GM12878 (cell line): ENCODE measurements around the gene VSIG10. TPM values are rescaled to one million over a fixed set of nuclear protein-coding genes. Genes with fewer than 3 reads are reported as not detected.

ENCODE experiments used
- ATAC-seq: fragments of 200-7000 bp; cut with Tn5 transposase; 3 replicates; pipeline ENCODE4 v1.9.1; 2020; ENCODE audit warnings: mild to moderate bottlenecking, moderate library complexity
- BruUV-seq: library from RNA; stranded (reverse); fragments of 400-500 nt; replicated peaks from 2 replicates; lab custom pipeline; 2021; lab: Mats Ljungman, UMichigan
- CTCF ChIA-PET: fragments of 300-600 bp; sonication (Branson Sonifier 250); formaldehyde crosslinking; extraction: SDS; loops from one replicate; lab custom pipeline; 2021; ENCODE audit warnings: inconsistent platforms; lab: Yijun Ruan, JAX
- POLR2A ChIA-PET: fragments of 350-600 bp; formaldehyde crosslinking; extraction: SDS; loops from one replicate; lab custom pipeline; 2021; ENCODE audit warnings: inconsistent platforms; lab: Charles Lee
- RAD21 ChIA-PET: fragments of 300-600 bp; sonication (Branson Sonifier 250); formaldehyde crosslinking; loops from one replicate; lab custom pipeline; 2023; ENCODE audit warnings: antibody characterized with exemption; ENCODE audit not compliant: unreplicated experiment; lab: Charles Lee
- SMC1A ChIA-PET: fragments of 300-600 bp; sonication (Branson Sonifier 250); formaldehyde crosslinking; loops from one replicate; lab custom pipeline; 2023; ENCODE audit not compliant: unreplicated experiment, uncharacterized antibody; lab: Charles Lee
- DNase-seq: peaks from one replicate; pipeline ENCODE4 v3.0.0-alpha.2; 2011; ENCODE audit warnings: low read depth, low spot score
- FAIRE-seq: peaks from 3 replicates; lab custom pipeline; 2011; peaks lifted over from hg19 to GRCh38; lab: Jason Lieb, UNC
- H2AFZ ChIP-seq: 2 replicates; pipeline ENCODE4 v1.6.0; 2011; ENCODE audit warnings: low read depth, low read length, control low read depth; ENCODE audit not compliant: control insufficient read depth
- H3K27ac ChIP-seq: 2 replicates; pipeline ENCODE4 v1.5.1; 2011; ENCODE audit warnings: control low read depth; ENCODE audit not compliant: control insufficient read depth, insufficient read depth
- H3K27me3 ChIP-seq, 2 experiments: replicated peaks in 1 of 2; 2 replicates each; pipeline versions ENCODE4 v1.6.0 to v1.6.1; 2011; ENCODE audit warnings: low read length in 1 of 2; ENCODE audit not compliant: control insufficient read depth in 2 of 2, insufficient read depth in 2 of 2
- H3K36me3 ChIP-seq, 2 experiments: 2 replicates each; pipeline ENCODE4 v1.5.1; 2011; ENCODE audit warnings: low read length in 1 of 2; ENCODE audit not compliant: control insufficient read depth in 2 of 2, insufficient read depth in 2 of 2
- H3K4me1 ChIP-seq: 2 replicates; pipeline ENCODE4 v1.6.1; 2011; ENCODE audit warnings: mild to moderate bottlenecking, low read length, moderate library complexity, mixed read lengths; ENCODE audit not compliant: control insufficient read depth, insufficient read depth
- H3K4me2 ChIP-seq: 2 replicates; pipeline ENCODE4 v1.6.0; 2011; ENCODE audit warnings: control low read depth; ENCODE audit not compliant: control insufficient read depth, insufficient read depth
- H3K4me3 ChIP-seq: fragments of 200-600 bp; sonication (generic); 2 replicates; pipeline ENCODE4 v1.5.1; 2016
- H3K79me2 ChIP-seq: 2 replicates; pipeline ENCODE4 v1.6.0; 2011; ENCODE audit warnings: low read length; ENCODE audit not compliant: control insufficient read depth, insufficient read depth
- H3K9ac ChIP-seq: 2 replicates; pipeline ENCODE4 v1.8.0; 2011; ENCODE audit warnings: low read length, control low read depth, mixed read lengths; ENCODE audit not compliant: control insufficient read depth, insufficient read depth
- H3K9me3 ChIP-seq: replicated peaks from 3 replicates; pipeline ENCODE4 v1.5.1; 2011; ENCODE audit warnings: mild to moderate bottlenecking, low read length; ENCODE audit not compliant: control insufficient read depth, insufficient read depth
- H4K20me1 ChIP-seq: 2 replicates; pipeline ENCODE4 v1.6.0; 2011; ENCODE audit not compliant: control insufficient read depth, insufficient read depth
- MEF2A ChIP-seq: IDR thresholded peaks from 2 replicates; pipeline ENCODE4 v1.6.1; 2011; ENCODE audit warnings: low read depth, mild to moderate bottlenecking, low read length, moderate library complexity; ENCODE audit not compliant: insufficient read depth
- MTA2 ChIP-seq: fragments of 450-650 bp; IDR thresholded peaks from 2 replicates; pipeline ENCODE4 v1.6.1; 2016; ENCODE audit warnings: low read depth, mild to moderate bottlenecking, moderate library complexity
- NFYB ChIP-seq: IDR thresholded peaks from 2 replicates; pipeline ENCODE4 v1.6.1; 2011; ENCODE audit warnings: low read depth, mild to moderate bottlenecking, low read length, improper control_type of control experiment, moderate library complexity; ENCODE audit not compliant: insufficient read depth
- ZBTB4 ChIP-seq: fragments of 450-650 bp; formaldehyde crosslinking; IDR thresholded peaks from 2 replicates; pipeline ENCODE4 v1.4.0; 2022; ENCODE audit warnings: mild to moderate bottlenecking, moderate library complexity
- WGBS: methylation state at CpG from one replicate; pipeline ENCODE4 v1.1.6; 2016; ENCODE audit warnings: low lambda C conversion rate; ENCODE audit not compliant: insufficient replicate concordance, insufficient coverage; ENCODE audit errors: missing lambda C conversion rate; 5-methylcytosine and 5-hydroxymethylcytosine counted together
- in situ Hi-C: fragments of 300-500 bp; cut with MboI; formaldehyde crosslinking; loops from 9 replicates; pipeline ENCODE4 v1.14.3; 2018; ENCODE audit warnings: mixed read lengths
- intact Hi-C: fragments of 100-400 bp; cut with micrococcal nuclease; formaldehyde crosslinking; loops from one replicate; pipeline ENCODE4 v1.14.2; 2022; ENCODE audit not compliant: unreplicated experiment
- polyA plus RNA-seq, 11 experiments: library from polyadenylated mRNA; depleted of rRNA in 4 of 11; unstranded in 6 of 11; stranded (reverse) in 5 of 11; fragments of >200 nt; fragmentation: Nextera tagmentation in 4 of 11; fragmentation: Illumina TruSeq in 1 of 11; extraction: Ambion mirVana in 4 of 11; extraction: Trizol in 1 of 11; gene quantifications; 1 replicate in 1 of 11; 2 replicates in 10 of 11; pipeline versions ENCODE4 v1.2.1 to v1.2.3, GENCODE V29; 2011 to 2016; ENCODE audit warnings: inconsistent platforms in 2 of 11, missing spikeins in 2 of 11, low read depth in 1 of 11
- total RNA-seq, 4 experiments: library from RNA; depleted of rRNA in 3 of 4; stranded (reverse); fragments of >200 nt in 3 of 4; fragmentation: Illumina TruSeq in 1 of 4; extraction: Trizol in 1 of 4; gene quantifications; 2 replicates each; pipeline versions ENCODE4 v1.2.1 to v1.2.3, GENCODE V29; 2013 to 2021
- TF ChIP-seq, protein P1 (sequence below): fragments of 450-650 bp; formaldehyde crosslinking; IDR thresholded peaks from 2 replicates; pipeline ENCODE4 v1.5.0; 2022; ENCODE audit warnings: mild to moderate bottlenecking, missing genetic modification characterization

The VSIG10 gene
- total and polyA plus RNA-seq, 10 of the 15 experiments (the other 5 are each of a cell fraction or from before 2014, with no cell fraction given), result 3.4 to 10.2 (median 5.8) TPM

DNA sequence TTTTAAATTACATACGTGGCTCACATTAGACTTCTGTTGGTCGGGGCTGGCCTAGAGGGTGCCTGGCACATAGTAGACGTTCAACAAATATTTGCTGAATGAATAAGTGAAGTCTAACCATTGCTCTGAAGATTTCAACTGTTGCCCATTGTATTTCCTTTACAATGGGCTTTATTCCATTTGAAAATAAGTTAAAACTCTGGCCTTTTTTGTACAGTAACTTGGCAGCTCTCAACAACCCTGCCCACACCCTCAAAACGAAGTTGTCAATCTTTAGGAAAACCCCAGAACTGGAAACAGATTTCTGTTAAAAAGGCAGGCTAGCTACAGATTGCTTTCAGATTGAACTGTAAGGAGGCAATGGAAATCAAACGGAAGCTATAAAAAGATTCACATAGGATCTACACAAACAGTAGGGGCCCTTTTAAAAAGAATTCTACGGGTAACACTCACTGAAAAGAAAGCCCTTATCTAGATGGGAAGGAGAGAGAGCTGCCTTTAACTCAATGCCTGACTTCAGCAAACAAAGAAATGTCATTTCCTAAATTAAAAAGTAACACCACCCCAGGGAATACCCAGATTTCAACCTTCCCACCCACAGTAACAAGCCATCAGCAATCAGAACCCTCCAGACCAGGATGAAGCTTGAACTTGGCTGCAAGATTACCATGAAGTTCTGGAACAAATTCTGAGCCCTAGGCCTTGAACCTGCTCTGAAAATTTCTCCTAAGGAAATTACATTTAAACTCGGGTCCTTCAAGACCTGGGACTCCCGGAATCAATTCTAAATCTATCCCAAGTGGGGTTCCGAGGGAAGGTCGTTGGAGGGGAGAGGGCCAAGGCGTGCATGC, 44.2 kb downstream of the VSIG10 start:
- ChIA-PET RAD21 (interaction anchor here (1.0 to 1.4 kb wide), 6 partner anchors 11 to 184 kb away, joined by 3 to 4 read pairs (median 4); no protein-coding TSS in a partner anchor), CTCF (interaction anchor here (0.9 to 1.3 kb wide), 5 partner anchors 12 to 316 kb away, joined by 3 to 6 read pairs (median 4); partner anchors contain the start of gene SUDS3), SMC1A (interaction anchor here (0.6 to 4.6 kb wide), 6 partner anchors 11 to 315 kb away, joined by 3 to 28 read pairs (median 3); no protein-coding TSS in a partner anchor), POLR2A (interaction anchor here (0.6 to 1.1 kb wide), 2 partner anchors 76 to 1334 kb away, joined by 3 read pairs; partner anchors contain the start of gene PEBP1)
- DNase-seq, result no peak
- H3K4me3 ChIP-seq, result peak overlapping the region; percentile 90
- H3K4me2 ChIP-seq, result peak overlapping the region; percentile 36
- FAIRE-seq, result peak; percentile 13
- H4K20me1 ChIP-seq, result no peaks in the 10 kb centered on the region
- BruUV-seq, result no TSS peak
- no peaks in the 10 kb centered on the region for H3K27me3 ChIP-seq
- H3K9ac ChIP-seq, result peak overlapping the region; percentile 79
- no peaks in the 10 kb centered on the region for H3K36me3 ChIP-seq
- ATAC-seq, result no peak
- H3K4me1 ChIP-seq, result peaks cover 5% of the 10 kb centered on the region; the same call in 1 of the 2 replicates
- no peak for TF ChIP-seq MEF2A
- in situ Hi-C loops (loop anchor here (5.0 kb wide), 1 partner anchor 182 kb away; no protein-coding TSS in a partner anchor), intact Hi-C loops (loop anchor here (2.0 kb wide), 1 partner anchor 317 kb away; the partner anchor contains the start of gene SUDS3)
- WGBS, result 66% methylated on average over 11 of the region's 11 CpGs
- peak overlapping the region; percentile 66 for H3K27ac ChIP-seq
- peaks cover 34% of the 10 kb centered on the region for H3K79me2 ChIP-seq
- no peaks in the 10 kb centered on the region for H3K9me3 ChIP-seq
- no peak overlapping the region; the same call in 1 of the 2 replicates for H2AFZ ChIP-seq

- 99% methylated on average over 8 of the region's 8 CpGs for WGBS
- Histone ChIP-seq H2AFZ (no peak overlapping the region), H3K4me2 (peak overlapping the region; percentile 36; the same call in 1 of the 2 replicates), H3K27ac (no peak overlapping the region), H3K9me3 (no peaks in the 10 kb centered on the region), H3K4me3 (peak overlapping the region; percentile 90; the same call in 1 of the 2 replicates), H4K20me1 (no peaks in the 10 kb centered on the region), H3K4me1 (0 out of 2 replicates have a peak, but pooled peaks cover 2% of the 10 kb centered on the region), H3K9ac (no peak overlapping the region), H3K36me3 (no peaks in the 10 kb centered on the region), H3K27me3 (no peaks in the 10 kb centered on the region), H3K79me2 (peaks cover 34% of the 10 kb centered on the region)
- in situ Hi-C loops (loop anchor here (5.0 kb wide), 1 partner anchor 182 kb away; no protein-coding TSS in a partner anchor), intact Hi-C loops (no loop called here)
- POLR2A ChIA-PET, result interaction anchor here (0.6 to 1.1 kb wide), 2 partner anchors 77 to 1333 kb away, joined by 3 read pairs; partner anchors contain the start of gene PEBP1
- TF ChIP-seq MTA2 (no peak), NFYB (peak; percentile 58; the same call in 1 of the 2 replicates), ZBTB4 (CRISPR knock-in tag) (no peak)
- TF ChIP-seq, protein P1, sequence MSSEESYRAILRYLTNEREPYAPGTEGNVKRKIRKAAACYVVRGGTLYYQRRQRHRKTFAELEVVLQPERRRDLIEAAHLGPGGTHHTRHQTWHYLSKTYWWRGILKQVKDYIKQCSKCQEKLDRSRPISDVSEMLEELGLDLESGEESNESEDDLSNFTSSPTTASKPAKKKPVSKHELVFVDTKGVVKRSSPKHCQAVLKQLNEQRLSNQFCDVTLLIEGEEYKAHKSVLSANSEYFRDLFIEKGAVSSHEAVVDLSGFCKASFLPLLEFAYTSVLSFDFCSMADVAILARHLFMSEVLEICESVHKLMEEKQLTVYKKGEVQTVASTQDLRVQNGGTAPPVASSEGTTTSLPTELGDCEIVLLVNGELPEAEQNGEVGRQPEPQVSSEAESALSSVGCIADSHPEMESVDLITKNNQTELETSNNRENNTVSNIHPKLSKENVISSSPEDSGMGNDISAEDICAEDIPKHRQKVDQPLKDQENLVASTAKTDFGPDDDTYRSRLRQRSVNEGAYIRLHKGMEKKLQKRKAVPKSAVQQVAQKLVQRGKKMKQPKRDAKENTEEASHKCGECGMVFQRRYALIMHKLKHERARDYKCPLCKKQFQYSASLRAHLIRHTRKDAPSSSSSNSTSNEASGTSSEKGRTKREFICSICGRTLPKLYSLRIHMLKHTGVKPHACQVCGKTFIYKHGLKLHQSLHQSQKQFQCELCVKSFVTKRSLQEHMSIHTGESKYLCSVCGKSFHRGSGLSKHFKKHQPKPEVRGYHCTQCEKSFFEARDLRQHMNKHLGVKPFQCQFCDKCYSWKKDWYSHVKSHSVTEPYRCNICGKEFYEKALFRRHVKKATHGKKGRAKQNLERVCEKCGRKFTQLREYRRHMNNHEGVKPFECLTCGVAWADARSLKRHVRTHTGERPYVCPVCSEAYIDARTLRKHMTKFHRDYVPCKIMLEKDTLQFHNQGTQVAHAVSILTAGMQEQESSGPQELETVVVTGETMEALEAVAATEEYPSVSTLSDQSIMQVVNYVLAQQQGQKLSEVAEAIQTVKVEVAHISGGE (CRISPR knock-in tag), result no peak
- DNase-seq, result no peak
- CTCF ChIA-PET, result interaction anchor here (1.2 to 6.1 kb wide), 4 partner anchors 24 to 317 kb away, joined by 3 to 72 read pairs (median 5); partner anchors contain the start of gene SUDS3
- SMC1A ChIA-PET, result interaction anchor here (0.6 to 4.6 kb wide), 5 partner anchors 12 to 316 kb away, joined by 3 to 28 read pairs (median 3); no protein-coding TSS in a partner anchor
- ATAC-seq, result no peak
- BruUV-seq, result no TSS peak
- FAIRE-seq, result no peak
- RAD21 ChIA-PET, result interaction anchor here (1.0 to 1.4 kb wide), 3 partner anchors 22 to 184 kb away, joined by 3 to 4 read pairs (median 4); no protein-coding TSS in a partner anchor
Measured at GRCh38 chr12:118058881-118059280, 44.9 kb downstream of the VSIG10 start.
